ENCODE data around the gene PLEKHG5. TPM values are rescaled to one million over a fixed set of nuclear protein-coding genes. Genes with fewer than 3 reads are reported as not detected.
"Not testable (repeated sequence)": the region's sequence is repeated elsewhere in the genome, so short reads cannot be mapped to it uniquely, and the experiment has no call there.

PLEKHG5 gene
- total RNA-seq, 4 donors from 2014 or later = 5.8 to 12.0 (median 8.4) TPM

GRCh38 chr1:6450943-6451373, 40.5 kb downstream of the PLEKHG5 start:
- TF ChIP-seq POLR2A (IDR thresholded peaks at IDR 0.05) = no peak
- TF ChIP-seq CTCF (IDR thresholded peaks at IDR 0.05) = no peak
- H3K4me1 ChIP-seq = peaks cover 0 to 26% of the 10 kb centered on the region in 2 donors
- no peaks in the 10 kb centered on the region for H3K36me3 ChIP-seq
- intact Hi-C loops (cut with DNase I) = no loop called here
- no peak for DNase-seq
- H3K27ac ChIP-seq = no peak overlapping the region
- 72 to 87% methylated on average over 3 to 5 of the region's 6 CpGs for WGBS, 2 donors
- H3K27me3 ChIP-seq = peaks cover 17% of the 10 kb centered on the region
- no peaks in the 10 kb centered on the region for H3K9me3 ChIP-seq
- no peak overlapping the region for H3K4me3 ChIP-seq (replicated peaks in 1 of 3)

GRCh38 chr1:6450486-6450885, 41.0 kb downstream of the PLEKHG5 start:
- H3K4me3 ChIP-seq (replicated peaks in 1 of 3); H3K36me3 ChIP-seq; intact Hi-C loops (cut with DNase I); DNase-seq; H3K27ac ChIP-seq; H3K9me3 ChIP-seq: not testable (repeated sequence)
- Histone ChIP-seq H3K27me3 (peaks cover 17% of the 10 kb centered on the region), H3K4me1 (peaks cover 0 to 25% of the 10 kb centered on the region in 2 donors)
- WGBS, 2 donors = 44 to 47% methylated on average over 10 of the region's 10 CpGs

GRCh38 chr1:6450005-6450450, 41.4 kb downstream of the PLEKHG5 start:
- WGBS, 2 donors = 8 to 41% methylated on average over 5 of the region's 7 CpGs
- H3K36me3 ChIP-seq = no peaks in the 10 kb centered on the region
- no peak overlapping the region for H3K4me3 ChIP-seq (replicated peaks in 1 of 3)
- no peak for DNase-seq
- H3K4me1 ChIP-seq = peaks cover 0 to 21% of the 10 kb centered on the region in 2 donors
- H3K27ac ChIP-seq = no peak overlapping the region
- H3K27me3 ChIP-seq = peaks cover 17% of the 10 kb centered on the region
- TF ChIP-seq POLR2A (IDR thresholded peaks at IDR 0.05) = no peak
- no peaks in the 10 kb centered on the region for H3K9me3 ChIP-seq
- intact Hi-C loops (cut with DNase I) = no loop called here

GRCh38 chr1:6448749-6449631, 42.5 kb downstream of the PLEKHG5 start:
- Histone ChIP-seq H3K4me3 (replicated peaks in 1 of 3) (no peak overlapping the region), H3K36me3 (no peaks in the 10 kb centered on the region), H3K27ac (no peak overlapping the region), H3K4me1 (peaks cover 0 to 20% of the 10 kb centered on the region in 2 donors), H3K9me3 (no peaks in the 10 kb centered on the region), H3K27me3 (peaks cover 17% of the 10 kb centered on the region)
- WGBS, 2 donors = 14 to 17% methylated on average over 6 to 7 of the region's 66 CpGs
- peak; percentile 23 to 32 for DNase-seq
- TF ChIP-seq POLR2A (IDR thresholded peaks at IDR 0.05) = no peak
- TF ChIP-seq CTCF (IDR thresholded peaks at IDR 0.05) = no peak
- intact Hi-C loops (cut with DNase I) = no loop called here

- no peak for DNase-seq
- no peak overlapping the region for H3K27ac ChIP-seq
- TF ChIP-seq POLR2A (IDR thresholded peaks at IDR 0.05) = no peak
- no peak for TF ChIP-seq CTCF (IDR thresholded peaks at IDR 0.05)
- no peak overlapping the region for H3K4me3 ChIP-seq (replicated peaks in 1 of 3)
- intact Hi-C loops (cut with DNase I) = no loop called here
- peaks cover 17% of the 10 kb centered on the region for H3K27me3 ChIP-seq
- peaks cover 0 to 20% of the 10 kb centered on the region in 2 donors for H3K4me1 ChIP-seq
- 0% methylated on average over 2 to 6 of the region's 68 CpGs for WGBS, 2 donors
- H3K36me3 ChIP-seq = no peaks in the 10 kb centered on the region
- H3K9me3 ChIP-seq = no peaks in the 10 kb centered on the region
Observed at GRCh38 chr1:6447818-6448748, 43.4 kb downstream of the PLEKHG5 start.
